ENCODE measurements around the gene SUCLG1.

Gene SUCLG1

DNA sequence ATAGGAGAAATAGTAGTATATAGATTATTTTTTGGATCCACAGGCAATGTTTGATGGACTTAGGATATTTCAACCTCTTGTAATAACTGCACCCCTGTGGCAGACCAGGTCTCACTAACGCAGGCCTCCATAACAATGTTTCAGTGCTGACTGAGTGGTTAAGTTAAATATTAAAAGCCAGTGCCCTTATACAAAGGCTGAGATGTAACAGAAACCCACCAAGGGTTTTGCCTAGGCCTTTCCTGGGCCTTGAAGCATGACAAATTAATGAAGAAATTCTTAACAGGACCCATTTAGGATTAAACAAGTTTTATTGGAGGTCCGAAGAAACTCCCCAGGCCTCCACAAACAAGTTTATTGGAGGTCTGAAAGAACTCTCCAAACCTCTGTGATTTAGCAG, 1.6 kb upstream of the SUCLG1 start:
- no peak for DNase-seq

GRCh38 chr2:84459944-84460429, 907 bp upstream of the SUCLG1 start:
- no peak for DNase-seq

DNA sequence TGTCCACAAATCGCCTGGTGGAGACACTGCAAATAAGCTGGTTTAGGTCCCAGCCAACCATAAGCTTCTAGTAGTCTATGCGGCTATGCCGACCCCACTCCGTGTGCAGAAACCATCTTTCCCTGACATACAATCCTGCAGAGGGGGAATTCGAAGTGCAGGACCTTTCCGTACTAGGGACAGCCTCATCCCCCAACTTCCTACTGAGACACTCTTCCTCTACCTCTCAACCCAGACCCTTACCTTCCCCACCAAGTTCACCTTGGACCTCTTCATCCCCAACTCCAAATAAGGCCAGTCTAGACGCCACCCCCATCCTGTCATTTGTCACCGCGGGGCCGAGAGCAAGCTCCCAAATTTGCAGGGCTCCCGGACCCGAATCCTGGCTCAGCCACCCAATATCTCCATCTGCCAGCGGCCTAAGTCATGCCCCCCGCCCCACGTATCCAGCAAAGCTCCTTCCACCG, 496 bp downstream of the SUCLG1 start:
- DNase-seq, result no peak

- no peak for DNase-seq
These were observed 1.4 kb downstream of the SUCLG1 start for GRCh38 chr2:84457686-84458085.

DNA sequence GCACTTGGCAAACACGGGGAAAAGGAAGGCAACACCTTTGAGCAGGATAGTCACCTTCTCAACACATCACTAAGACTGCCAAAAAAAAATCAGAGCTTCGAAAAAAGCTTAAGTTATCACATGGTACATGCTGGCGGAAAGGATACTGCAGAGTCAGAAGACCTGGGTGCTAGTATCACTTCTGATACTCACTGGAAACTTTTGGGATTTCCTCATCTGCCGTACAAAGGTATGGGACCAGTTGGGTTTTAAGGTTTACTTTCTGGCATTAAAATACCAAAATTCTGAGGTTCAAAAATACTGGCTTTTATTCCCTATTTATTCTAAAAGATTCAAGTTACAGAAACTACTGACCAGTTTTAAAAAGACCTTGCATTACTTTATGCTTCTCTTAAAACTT, 2.9 kb downstream of the SUCLG1 start:
- no peak for DNase-seq

- no peak for DNase-seq
These were observed 4.5 kb downstream of the SUCLG1 start for GRCh38 chr2:84454581-84454980.

DNA sequence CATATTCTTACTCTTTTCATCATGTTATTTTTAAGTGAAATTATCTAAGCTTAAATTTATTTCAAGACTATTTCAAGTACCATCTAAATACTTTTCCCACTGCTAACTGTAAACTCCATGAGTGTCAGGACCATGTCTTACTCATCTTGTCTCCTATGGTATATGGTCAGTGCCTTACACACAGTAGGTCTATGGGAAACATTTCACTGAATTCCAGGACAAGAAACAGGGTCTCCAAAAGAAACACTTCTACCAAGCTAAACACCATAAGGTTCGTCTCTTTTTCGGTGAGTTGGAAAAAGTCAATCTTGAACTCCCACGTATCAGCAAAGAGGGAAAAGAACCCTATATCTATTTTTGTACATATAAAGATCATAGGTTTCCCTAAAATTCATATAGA, 6.5 kb downstream of the SUCLG1 start:
- DNase-seq, result no peak

DNA sequence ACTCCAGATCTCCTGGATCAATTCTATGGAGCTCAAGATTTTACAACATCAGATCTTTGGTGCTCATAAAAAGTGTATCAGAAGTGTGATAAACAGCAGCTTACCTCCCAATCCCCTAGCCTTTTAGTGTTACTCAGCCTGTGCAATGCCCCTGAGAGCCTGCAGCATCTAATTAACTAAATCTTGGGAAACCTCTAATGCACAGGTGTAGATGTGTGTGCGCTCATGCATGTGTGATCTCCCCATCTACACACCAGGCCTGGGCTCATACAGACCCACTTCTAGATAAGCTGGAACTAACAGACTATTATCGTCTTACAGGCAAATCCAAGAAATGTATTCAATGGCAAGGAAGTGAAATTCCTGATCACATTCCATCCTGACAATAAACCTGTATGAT, 7.5 kb downstream of the SUCLG1 start:
- no peak for DNase-seq

- no peak for DNase-seq
These were observed 8.5 kb downstream of the SUCLG1 start for GRCh38 chr2:84450288-84451227.

DNA sequence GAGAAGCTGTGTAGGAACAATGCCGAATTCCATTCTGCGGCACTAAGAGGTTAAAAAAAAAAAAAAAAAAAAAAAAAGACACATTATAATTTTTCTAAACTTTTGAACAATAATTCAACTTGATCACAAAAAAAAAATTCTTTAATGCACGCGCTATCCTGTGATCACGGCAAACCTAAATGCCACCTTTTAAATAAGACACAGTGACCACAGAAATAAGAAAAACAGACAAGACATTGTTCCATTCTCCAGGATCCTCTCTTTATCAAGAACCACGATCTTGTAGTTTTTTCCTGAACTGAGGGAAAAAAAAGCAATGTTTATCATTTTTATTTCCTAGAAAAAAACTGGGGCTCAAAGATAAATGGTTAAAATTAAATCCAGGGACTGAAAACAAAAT, 9.4 kb downstream of the SUCLG1 start:
- DNase-seq, result no peak

DNA sequence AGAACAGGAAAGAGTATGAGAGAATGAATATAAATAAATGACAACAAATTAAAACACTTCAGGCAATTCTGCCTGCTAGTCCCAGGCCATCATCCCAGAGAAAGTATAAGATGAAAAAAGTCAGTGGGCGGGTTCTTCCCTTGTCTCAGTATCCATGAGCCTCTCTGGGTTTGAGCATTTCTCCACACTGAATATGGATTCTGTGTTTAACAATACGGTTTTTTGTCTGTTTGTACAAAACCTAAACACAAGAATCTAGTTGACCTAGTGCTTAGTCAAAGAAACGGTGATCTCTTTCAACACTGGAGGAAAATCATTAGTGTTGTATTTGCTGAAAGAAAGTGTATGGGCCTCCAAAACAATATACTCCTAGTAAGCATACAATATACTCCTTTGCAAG, 10.0 kb downstream of the SUCLG1 start:
- no peak for DNase-seq

DNA sequence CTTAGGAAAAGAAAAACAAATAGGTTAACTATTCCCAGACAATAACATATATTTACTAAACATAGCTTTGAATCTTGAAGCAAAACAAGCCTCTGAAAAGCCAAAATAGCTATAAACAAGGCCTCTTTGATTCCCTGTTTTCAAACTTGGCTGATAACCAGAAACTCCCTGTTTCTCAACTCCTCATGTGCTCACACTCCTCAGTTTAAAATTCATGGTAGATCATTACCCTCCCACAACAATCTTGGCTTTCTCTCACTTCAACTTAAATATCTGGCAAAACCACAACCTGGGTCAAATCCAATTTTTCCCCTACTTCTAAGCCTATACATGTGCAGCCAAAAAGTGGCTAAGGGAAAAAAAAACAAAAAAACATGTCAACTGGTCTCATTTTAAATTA, 15.6 kb downstream of the SUCLG1 start:
- no peak for DNase-seq

DNA sequence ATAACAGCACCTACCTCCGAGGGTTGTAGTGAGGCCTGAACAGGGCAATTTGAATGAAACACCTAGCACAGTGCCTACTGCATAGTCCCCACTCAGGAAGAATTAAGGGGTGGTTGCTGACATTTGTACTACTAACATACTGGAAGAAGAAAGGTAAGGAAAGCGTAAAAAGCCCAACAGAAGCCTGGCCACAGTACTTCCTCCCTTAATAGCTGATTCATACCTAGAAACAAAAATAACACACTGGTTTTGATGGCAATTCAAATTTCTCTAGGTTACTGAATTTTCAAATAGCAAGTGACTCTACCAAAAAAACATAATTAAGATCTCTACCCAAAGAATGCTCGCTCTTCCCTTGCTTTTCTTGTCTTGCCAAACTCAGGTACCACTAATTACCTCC, 16.2 kb downstream of the SUCLG1 start:
- DNase-seq, result no peak

GRCh38 chr2:84441505-84441904, 17.6 kb downstream of the SUCLG1 start:
- DNase-seq, result no peak

- no peak for DNase-seq
These were observed 18.0 kb downstream of the SUCLG1 start for GRCh38 chr2:84441036-84441435.

DNA sequence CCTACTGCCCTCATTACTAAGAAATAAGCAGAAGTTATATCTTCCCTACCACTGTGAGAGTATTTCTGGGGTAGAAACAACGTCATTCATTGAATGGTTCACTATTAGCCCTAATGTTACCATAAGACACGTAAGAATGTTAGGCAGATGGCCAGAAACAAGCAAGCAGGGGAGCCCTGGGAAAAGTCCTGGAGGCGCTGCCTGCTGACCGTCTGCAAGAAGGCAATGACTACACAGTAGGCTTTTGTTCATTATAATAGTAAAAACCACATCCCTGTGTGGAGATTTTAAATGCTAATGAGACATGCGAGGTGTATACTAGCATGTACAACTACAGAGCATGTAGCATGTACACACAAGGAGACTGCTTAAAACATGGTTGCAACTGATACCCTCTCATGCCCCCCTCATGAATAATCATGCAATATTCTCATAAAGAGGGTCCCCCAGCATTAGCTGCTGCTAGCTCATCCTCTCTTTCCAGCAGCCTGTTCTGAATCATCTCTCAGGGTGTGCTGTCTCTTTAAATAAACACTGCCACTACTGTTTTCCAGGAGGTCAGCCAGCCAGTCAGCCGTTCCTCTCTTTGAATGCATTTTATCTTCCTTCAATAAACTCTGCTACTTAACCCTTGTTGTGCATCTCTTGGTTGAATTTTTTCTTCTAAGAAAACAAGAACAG, 23.6 kb downstream of the SUCLG1 start:
- DNase-seq, result no peak

- DNase-seq, result no peak
These were observed 29.8 kb downstream of the SUCLG1 start for GRCh38 chr2:84429328-84429727.

GRCh38 chr2:84427235-84428138, 31.6 kb downstream of the SUCLG1 start:
- DNase-seq, result no peak

- DNase-seq, result no peak
These were observed 33.8 kb downstream of the SUCLG1 start for GRCh38 chr2:84425310-84425709.

DNA sequence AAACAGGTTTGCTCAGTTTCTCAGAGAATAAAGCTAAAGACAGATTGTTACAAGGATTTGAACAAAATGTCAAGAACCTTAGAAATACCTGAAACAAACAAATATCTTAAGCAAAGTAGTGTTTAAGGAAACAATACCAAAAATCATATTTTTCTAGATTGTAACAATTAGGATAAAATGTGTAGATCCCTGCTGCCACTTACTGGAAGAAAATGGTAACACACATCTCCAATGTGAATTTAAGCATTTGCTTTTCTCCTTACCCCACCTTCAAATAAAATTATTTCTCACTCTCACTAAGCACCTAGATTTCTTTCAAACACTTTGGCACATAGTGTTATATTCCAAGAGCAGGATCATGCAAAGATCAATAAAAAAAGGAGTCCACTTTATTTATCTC, 34.9 kb downstream of the SUCLG1 start:
- no peak for DNase-seq

DNA sequence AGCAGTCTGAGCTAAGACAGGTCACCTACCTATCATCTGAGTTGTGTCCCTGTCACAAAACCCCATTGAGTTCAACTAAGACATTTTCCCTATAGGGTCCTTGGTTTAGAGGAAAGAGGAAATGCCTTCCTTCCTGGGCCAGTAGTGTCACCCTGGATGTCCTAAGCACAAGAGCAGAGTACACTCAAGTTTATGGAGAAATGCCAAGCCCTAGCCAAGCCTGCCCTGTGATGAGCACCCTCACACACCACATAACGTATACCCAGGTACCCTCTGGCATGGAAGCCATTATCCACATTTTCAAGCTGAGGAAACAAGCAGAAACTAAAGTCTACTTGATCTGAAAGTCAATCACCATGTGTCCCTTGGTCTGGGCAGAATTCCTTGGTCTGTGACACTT, 37.3 kb downstream of the SUCLG1 start:
- no peak for DNase-seq

DNA sequence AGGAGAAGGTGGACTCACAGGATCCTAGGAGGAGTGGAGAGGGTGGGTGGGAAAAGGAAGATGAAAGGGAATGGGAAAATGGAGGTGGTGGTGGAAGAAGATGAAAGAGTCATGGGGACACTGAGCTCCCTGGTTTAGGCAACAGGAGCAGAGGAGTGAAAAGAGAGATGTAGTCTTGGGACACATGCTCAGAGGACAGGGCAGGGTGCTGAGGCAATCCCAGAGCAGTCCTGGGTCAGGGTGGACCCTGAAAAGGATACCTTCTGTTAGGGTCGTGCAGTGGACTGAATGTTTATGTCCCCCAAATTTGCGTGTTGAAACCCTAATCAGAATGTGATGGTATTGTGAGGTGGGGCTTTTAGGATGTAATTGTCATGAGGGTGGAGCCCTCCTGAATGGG, 37.9 kb downstream of the SUCLG1 start:
- DNase-seq, result no peak
